Activated B cell treated with CpG ODN at 0.5 μM for 24 hours (primary cell): Measurements from ENCODE around the gene LPIN1. TPM values are rescaled to one million over a fixed set of nuclear protein-coding genes. Genes with fewer than 3 reads are reported as not detected.

Source experiments
- ATAC-seq: fragments of 200-7000 bp; cut with Tn5 transposase; one replicate; pipeline ENCODE4 v1.10.0; 2021; ENCODE audit warnings: low read depth, mild to moderate bottlenecking, moderate library complexity
- CTCF ChIA-PET: fragments of 350-600 bp; sonication (Branson Sonifier 250); formaldehyde crosslinking; loops from one replicate; lab custom pipeline; 2021; ENCODE audit warnings: antibody characterized with exemption; lab: Charles Lee
- POLR2A ChIA-PET: fragments of 350-600 bp; sonication (Branson Sonifier 250); formaldehyde crosslinking; loops from one replicate; lab custom pipeline; 2021; ENCODE audit warnings: antibody characterized with exemption; lab: Charles Lee
- DNase-seq: peaks from one replicate; pipeline ENCODE4 v3.0.0; 2022
- H3K27ac Mint-ChIP-seq: one replicate; pipeline ENCODE4 v1.8.0; 2020; ENCODE audit warnings: mixed read lengths
- H3K27me3 Mint-ChIP-seq: one replicate; pipeline ENCODE4 v1.8.0; 2021; ENCODE audit warnings: mixed read lengths
- H3K36me3 Mint-ChIP-seq: one replicate; pipeline ENCODE4 v1.8.0; 2021; ENCODE audit warnings: low read depth, mixed read lengths
- H3K4me1 Mint-ChIP-seq: one replicate; pipeline ENCODE4 v1.8.0; 2021; ENCODE audit warnings: mixed read lengths
- H3K4me3 Mint-ChIP-seq: one replicate; pipeline ENCODE4 v1.8.0; 2020; ENCODE audit warnings: mild to moderate bottlenecking, mixed read lengths
- H3K9me3 Mint-ChIP-seq: one replicate; pipeline ENCODE4 v1.8.0; 2020; ENCODE audit warnings: mixed read lengths
- CTCF ChIP-seq: fragments of 200-600 bp; IDR thresholded peaks from one replicate; pipeline ENCODE4 v1.8.0; 2022; ENCODE audit warnings: antibody characterized with exemption, mild to moderate bottlenecking
- intact Hi-C: fragments of 100-400 bp; cut with micrococcal nuclease; formaldehyde crosslinking; loops from one replicate; pipeline ENCODE4 v1.15.1; 2024
- total RNA-seq: library from RNA; stranded (reverse); gene quantifications from 2 replicates; pipeline ENCODE4 v1.2.3, GENCODE V29; 2022

The LPIN1 gene
- total RNA-seq, 1 donor from 2014 or later: 74.3 TPM

GRCh38 chr2:11833601-11834000, 87.2 kb downstream of the LPIN1 start:
- intact Hi-C loops: loop anchor here (5.0 to 10.0 kb wide), 3 partner anchors 214 to 729 kb away; no protein-coding TSS in a partner anchor
- peaks cover 51% of the 10 kb centered on the region for H3K4me1 Mint-ChIP-seq
- no peaks in the 10 kb centered on the region for H3K36me3 Mint-ChIP-seq
- no peak for TF ChIP-seq CTCF
- H3K27ac Mint-ChIP-seq: peak overlapping the region; percentile 9
- H3K27me3 Mint-ChIP-seq: no peaks in the 10 kb centered on the region
- POLR2A ChIA-PET: interaction anchor here (1.7 kb wide), 1 partner anchor 883 kb away, joined by 4 read pairs; the partner anchor contains the start of gene TRIB2
- CTCF ChIA-PET: interaction anchor here (0.9 to 1.2 kb wide), 2 partner anchors 33 to 882 kb away, joined by 4 to 5 read pairs; no protein-coding TSS in a partner anchor
- peak overlapping the region; percentile 2 for H3K4me3 Mint-ChIP-seq
- ATAC-seq (no peak), DNase-seq (no peak)
- peaks cover 5% of the 10 kb centered on the region for H3K9me3 Mint-ChIP-seq

GRCh38 chr2:11835403-11835802, 89.0 kb downstream of the LPIN1 start:
- ATAC-seq: no peak
- peaks cover 5% of the 10 kb centered on the region for H3K9me3 Mint-ChIP-seq
- POLR2A ChIA-PET: no interaction called here
- no peak for DNase-seq
- no peaks in the 10 kb centered on the region for H3K36me3 Mint-ChIP-seq
- H3K4me3 Mint-ChIP-seq: no peak overlapping the region
- CTCF ChIA-PET: no interaction called here
- H3K4me1 Mint-ChIP-seq: peaks cover 36% of the 10 kb centered on the region
- TF ChIP-seq CTCF: no peak
- intact Hi-C loops: loop anchor here (10.0 kb wide), 1 partner anchor 579 kb away; no protein-coding TSS in a partner anchor
- no peaks in the 10 kb centered on the region for H3K27me3 Mint-ChIP-seq
- H3K27ac Mint-ChIP-seq: no peak overlapping the region

- ATAC-seq (no peak), DNase-seq (no peak)
- TF ChIP-seq CTCF: no peak
- Mint-ChIP-seq H3K36me3 (no peaks in the 10 kb centered on the region), H3K4me3 (no peak overlapping the region), H3K4me1 (peaks cover 25% of the 10 kb centered on the region), H3K27me3 (no peaks in the 10 kb centered on the region), H3K27ac (no peak overlapping the region), H3K9me3 (peaks cover 5% of the 10 kb centered on the region)
- ChIA-PET CTCF (no interaction called here), POLR2A (no interaction called here)
- intact Hi-C loops: loop anchor here (10.0 kb wide), 1 partner anchor 578 kb away; no protein-coding TSS in a partner anchor
Observed at GRCh38 chr2:11836647-11837219, 90.3 kb downstream of the LPIN1 start.

GRCh38 chr2:11837875-11838734, 91.7 kb downstream of the LPIN1 start:
- no peak for DNase-seq

More at GRCh38 chr2:11837875-11838734, 91.7 kb downstream of the LPIN1 start:
- Mint-ChIP-seq H3K4me1 (peaks cover 11% of the 10 kb centered on the region), H3K27ac (no peak overlapping the region), H3K36me3 (no peaks in the 10 kb centered on the region), H3K9me3 (peaks cover 5% of the 10 kb centered on the region), H3K27me3 (no peaks in the 10 kb centered on the region), H3K4me3 (no peak overlapping the region)
- no peak for ATAC-seq
- no peak for TF ChIP-seq CTCF
- CTCF ChIA-PET: no interaction called here
- intact Hi-C loops: loop anchor here (10.0 kb wide), 1 partner anchor 577 kb away; no protein-coding TSS in a partner anchor
- POLR2A ChIA-PET: no interaction called here
